H1 (cell line): ENCODE data around the gene ABCD1. TPM values are rescaled to one million over a fixed set of nuclear protein-coding genes. Genes with fewer than 3 reads are reported as not detected.

Experiments
- CTCF ChIA-PET: fragments of 300-600 bp; sonication (Branson Sonifier 250); formaldehyde crosslinking; loops from one replicate; lab custom pipeline; 2021; ENCODE audit not compliant: partially characterized antibody; lab: Charles Lee
- POLR2A ChIA-PET: fragments of 300-600 bp; sonication (Branson Sonifier 250); formaldehyde crosslinking; loops from one replicate; lab custom pipeline; 2021; ENCODE audit warnings: inconsistent platforms; ENCODE audit not compliant: partially characterized antibody; lab: Charles Lee
- DNase-seq, 2 experiments: peaks; one replicate each; pipeline versions ENCODE4 v3.0.0 to v3.0.0-alpha.2; 2010 to 2022; ENCODE audit warnings: low spot score in 2 of 2, low read depth in 1 of 2, mixed read lengths in 1 of 2
- FAIRE-seq: peaks from 2 replicates; lab custom pipeline; 2011; peaks lifted over from hg19 to GRCh38; lab: Jason Lieb, UNC
- H2AFZ ChIP-seq: 2 replicates; pipeline ENCODE4 v1.8.1; 2012; ENCODE audit warnings: low read length, inconsistent platforms
- H2AK5ac ChIP-seq: 2 replicates; pipeline ENCODE4 v1.6.1; 2013; ENCODE audit warnings: low read depth, low read length
- H2BK120ac ChIP-seq: replicated peaks from 2 replicates; pipeline ENCODE3; 2013; ENCODE audit warnings: low read depth, low read length, inconsistent platforms
- H2BK12ac ChIP-seq: 2 replicates; pipeline ENCODE4 v1.6.1; 2013; ENCODE audit warnings: low read depth, low read length
- H2BK15ac ChIP-seq: 2 replicates; pipeline ENCODE4 v1.6.1; 2013; ENCODE audit warnings: low read length
- H2BK20ac ChIP-seq: 2 replicates; pipeline ENCODE4 v1.6.1; 2013; ENCODE audit warnings: low read length
- H2BK5ac ChIP-seq: 2 replicates; pipeline ENCODE4 v1.6.1; 2013; ENCODE audit warnings: low read depth, low read length
- H3K14ac ChIP-seq: 2 replicates; pipeline ENCODE4 v1.6.1; 2013; ENCODE audit warnings: inconsistent platforms; ENCODE audit not compliant: insufficient read length
- H3K18ac ChIP-seq: 2 replicates; pipeline ENCODE4 v1.6.1; 2013; ENCODE audit warnings: low read length; ENCODE audit errors: extremely low read depth
- H3K23ac ChIP-seq: 2 replicates; pipeline ENCODE4 v1.6.1; 2013; ENCODE audit warnings: inconsistent platforms; ENCODE audit not compliant: insufficient read length
- H3K23me2 ChIP-seq: 2 replicates; pipeline ENCODE4 v1.6.1; 2013; ENCODE audit warnings: low read depth, low read length
- H3K27ac ChIP-seq: 2 replicates; pipeline ENCODE4 v1.6.1; 2011; ENCODE audit warnings: low read depth, low read length, inconsistent platforms
- H3K27me3 ChIP-seq, 4 experiments: replicated peaks in 1 of 4; 1 replicate in 1 of 4; 2 replicates in 3 of 4; pipeline versions ENCODE4 v1.6.1 to v1.8.1; 2011 to 2013; ENCODE audit warnings: low read length in 3 of 4, mild to moderate bottlenecking in 3 of 4, inconsistent platforms in 2 of 4, mixed read lengths in 2 of 4, moderate library complexity in 1 of 4; ENCODE audit not compliant: control insufficient read depth in 3 of 4, insufficient read depth in 3 of 4; ENCODE audit errors: extremely low read depth in 1 of 4
- H3K36me3 ChIP-seq, 4 experiments: 2 replicates each; pipeline versions ENCODE4 v1.6.1 to v1.8.1; 2011 to 2013; ENCODE audit warnings: mild to moderate bottlenecking in 4 of 4, low read length in 3 of 4, moderate library complexity in 2 of 4, control low read depth in 1 of 4, inconsistent platforms in 1 of 4; ENCODE audit not compliant: insufficient read depth in 4 of 4, control insufficient read depth in 2 of 4
- H3K4ac ChIP-seq: replicated peaks from 2 replicates; pipeline ENCODE3; 2013; ENCODE audit warnings: low read length, low read depth, mixed read lengths, inconsistent platforms; ENCODE audit not compliant: insufficient read length
- H3K4me1 ChIP-seq, 4 experiments: replicated peaks in 1 of 4; 1 replicate in 1 of 4; 2 replicates in 3 of 4; pipeline versions ENCODE4 v1.6.1 to v1.8.1; 2011 to 2013; ENCODE audit warnings: low read length in 3 of 4, inconsistent platforms in 2 of 4, mixed read lengths in 1 of 4; ENCODE audit not compliant: insufficient read depth in 4 of 4, control insufficient read depth in 3 of 4
- H3K4me2 ChIP-seq, 2 experiments: 2 replicates each; pipeline versions ENCODE4 v1.6.1 to v1.8.1; 2011 to 2013; ENCODE audit warnings: low read depth in 2 of 2, low read length in 2 of 2, control low read depth in 1 of 2, inconsistent platforms in 1 of 2, mild to moderate bottlenecking in 1 of 2; ENCODE audit not compliant: insufficient read depth in 1 of 2
- H3K4me3 ChIP-seq, 4 experiments: fragments of 200-600, 300-600 bp in 1 of 4; sonication (generic), shearing (Covaris generic), sonication (Bioruptor Twin) in 1 of 4; 2 replicates each; pipeline versions ENCODE4 v1.5.1 to v1.8.1; 2011 to 2016; ENCODE audit warnings: low read length in 4 of 4, low read depth in 3 of 4, control low read depth in 2 of 4, inconsistent platforms in 2 of 4, mild to moderate bottlenecking in 2 of 4, mixed read lengths in 1 of 4, moderate library complexity in 1 of 4; ENCODE audit not compliant: insufficient read depth in 2 of 4; ENCODE audit errors: extremely low read depth in 1 of 4
- H3K56ac ChIP-seq: replicated peaks from 2 replicates; pipeline ENCODE3; 2013; ENCODE audit warnings: low read depth, mild to moderate bottlenecking, mixed read lengths, low read length, inconsistent platforms; ENCODE audit not compliant: insufficient read length
- H3K79me1 ChIP-seq: 2 replicates; pipeline ENCODE4 v1.6.1; 2013; ENCODE audit warnings: low read depth, low read length, control low read depth
- H3K79me2 ChIP-seq, 2 experiments: 2 replicates each; pipeline versions ENCODE4 v1.6.1 to v1.8.1; 2012 to 2013; ENCODE audit warnings: low read length in 2 of 2, mild to moderate bottlenecking in 2 of 2, inconsistent platforms in 1 of 2; ENCODE audit not compliant: insufficient read depth in 2 of 2, control insufficient read depth in 1 of 2
- H3K9ac ChIP-seq, 4 experiments: replicated peaks in 1 of 4; 1 replicate in 1 of 4; 2 replicates in 3 of 4; pipeline versions ENCODE4 v1.6.1 to v1.8.1; 2011 to 2013; ENCODE audit warnings: low read depth in 3 of 4, low read length in 3 of 4, control low read depth in 2 of 4, mild to moderate bottlenecking in 2 of 4, moderate library complexity in 2 of 4, inconsistent platforms in 1 of 4; ENCODE audit errors: extremely low read depth in 1 of 4
- H3K9me3 ChIP-seq, 2 experiments: 2 replicates each; pipeline versions ENCODE4 v1.6.1 to v1.8.1; 2012 to 2013; ENCODE audit warnings: mild to moderate bottlenecking in 2 of 2, moderate library complexity in 2 of 2, control low read depth in 1 of 2, inconsistent platforms in 1 of 2, low read depth in 1 of 2, low read length in 1 of 2, mixed read lengths in 1 of 2; ENCODE audit not compliant: insufficient read depth in 2 of 2
- H4K20me1 ChIP-seq, 2 experiments: replicated peaks in 1 of 2; 2 replicates each; pipeline versions ENCODE3 to v1.8.1; 2011 to 2013; ENCODE audit warnings: inconsistent platforms in 2 of 2, low read length in 2 of 2, mild to moderate bottlenecking in 1 of 2; ENCODE audit not compliant: insufficient read depth in 2 of 2, control insufficient read depth in 1 of 2
- H4K5ac ChIP-seq: 2 replicates; pipeline ENCODE4 v1.6.1; 2013; ENCODE audit warnings: low read length, low read depth, mixed read lengths, inconsistent platforms; ENCODE audit not compliant: insufficient read length
- H4K8ac ChIP-seq: 2 replicates; pipeline ENCODE4 v1.8.0; 2013; ENCODE audit warnings: mild to moderate bottlenecking, moderate library complexity, low read length, inconsistent platforms; ENCODE audit not compliant: insufficient read depth; ENCODE audit errors: extremely low read depth
- H4K91ac ChIP-seq: replicated peaks from 2 replicates; pipeline ENCODE3; 2013; ENCODE audit warnings: low read length, mixed read lengths, inconsistent platforms; ENCODE audit not compliant: insufficient read length
- CEBPB ChIP-seq: IDR thresholded peaks from 2 replicates; pipeline ENCODE4 v1.6.1; 2012; ENCODE audit warnings: low read depth, low read length
- SIN3A ChIP-seq, 2 experiments: IDR thresholded peaks in 1 of 2; conservative IDR thresholded peaks in 1 of 2; 2 replicates each; pipeline ENCODE4 v1.6.1; 2011 to 2012; ENCODE audit warnings: low read length in 2 of 2, improper control_type of control experiment in 1 of 2, low read depth in 1 of 2, mild to moderate bottlenecking in 1 of 2
- WGBS, 2 experiments: shearing (Covaris generic) in 1 of 2; methylation state at CpG; one replicate each; pipeline versions ENCODE4 v1.1.6 to v1.1.7; 2013 to 2015; ENCODE audit warnings: low lambda C conversion rate in 2 of 2, mixed read lengths in 2 of 2, inconsistent platforms in 1 of 2, low coverage in 1 of 2, missing lambda C conversion rate in 1 of 2; ENCODE audit not compliant: insufficient replicate concordance in 2 of 2, insufficient coverage in 1 of 2, insufficient read length in 1 of 2; ENCODE audit errors: extremely low coverage in 1 of 2, missing lambda C conversion rate in 1 of 2; 5-methylcytosine and 5-hydroxymethylcytosine counted together
- polyA plus RNA-seq, 7 experiments: library from polyadenylated mRNA; depleted of rRNA in 3 of 7; stranded (reverse) in 5 of 7; unstranded in 2 of 7; fragments of >200 nt in 5 of 7; fragments of 200-250 nt in 2 of 7; gene quantifications; 1 replicate in 5 of 7; 2 replicates in 1 of 7; 4 replicates in 1 of 7; pipeline versions ENCODE4 v1.2.1 to v1.2.3, GENCODE V29; 2011 to 2013; ENCODE audit warnings: missing spikeins in 2 of 7, mixed read lengths in 2 of 7
- total RNA-seq: library from RNA; stranded (reverse); fragmentation: NEBNext Ultra II Directional; extraction: Animal tissue kit (Norgen Biotek cat#: 25700); gene quantifications from 2 replicates; pipeline ENCODE4 v1.2.1, GENCODE V29; 2021

ABCD1 gene
- total and polyA plus RNA-seq, 2 of the 8 experiments (the other 6 are each of a cell fraction or from before 2014, with no cell fraction given) = 3.1 to 6.6 TPM

DNA sequence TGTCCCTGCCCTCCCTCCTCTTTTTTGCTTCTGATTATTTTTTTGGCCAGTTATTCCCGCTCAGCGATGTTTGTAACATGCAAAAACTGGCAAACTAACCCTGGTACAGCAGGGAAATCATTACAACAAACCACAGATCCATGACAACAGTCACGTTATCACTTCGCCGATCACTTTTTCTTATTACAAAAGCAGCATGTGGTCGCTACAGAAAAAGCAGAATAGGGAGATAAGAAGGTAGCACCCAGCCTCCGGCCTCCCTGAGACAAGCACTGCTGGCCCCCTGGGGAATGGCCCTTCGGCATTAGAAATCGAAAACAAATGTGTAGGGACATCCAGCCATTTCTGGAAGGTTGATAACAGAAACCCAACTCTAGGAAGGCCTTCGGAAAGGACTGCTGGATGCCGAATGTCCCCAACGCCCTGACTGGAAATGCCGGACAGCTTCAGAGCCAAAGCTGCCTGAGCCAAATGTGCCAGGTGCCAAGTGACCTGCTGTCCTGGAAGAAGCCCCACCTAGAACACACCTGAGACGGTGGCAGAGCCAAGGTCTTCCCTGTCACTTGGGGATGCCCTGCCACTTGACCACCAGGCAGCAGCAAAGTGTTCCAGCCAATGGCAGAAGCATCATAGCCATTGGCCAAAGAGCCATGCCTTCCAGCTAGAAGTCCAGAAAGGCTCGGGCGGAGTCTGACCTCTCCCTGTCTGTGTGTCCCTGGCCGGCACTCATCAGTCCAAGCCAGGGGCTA is 66.6 kb downstream of the ABCD1 start:
- CTCF ChIA-PET = interaction anchor here (3.0 kb wide), 1 partner anchor 9 kb away, joined by 14 read pairs; no protein-coding TSS in a partner anchor
- H2BK120ac ChIP-seq = no peak overlapping the region
- H3K56ac ChIP-seq = no peak overlapping the region
- H4K5ac ChIP-seq = no peak overlapping the region
- peaks cover 0 to 6% of the 10 kb centered on the region in 2 experiments for H4K20me1 ChIP-seq
- no peak overlapping the region for H3K4me3 ChIP-seq
- no peak overlapping the region for H3K27ac ChIP-seq
- H2AFZ ChIP-seq = no peak overlapping the region
- FAIRE-seq = no peak
- H2BK20ac ChIP-seq = no peak overlapping the region
- no peak for DNase-seq
- H3K23me2 ChIP-seq = peaks cover 2% of the 10 kb centered on the region; the same call in 1 of the 2 replicates
- no peak overlapping the region for H2BK12ac ChIP-seq
- H2AK5ac ChIP-seq = no peak overlapping the region
- H3K4me2 ChIP-seq = no peak overlapping the region
- H3K18ac ChIP-seq = no peak overlapping the region
- peaks cover 0 to 17% (median 5%) of the 10 kb centered on the region in 4 experiments; a peak in 4 of 7 replicates for H3K4me1 ChIP-seq
- peaks cover 0 to 34% of the 10 kb centered on the region in 2 experiments; a peak in 1 of 4 replicates for H3K79me2 ChIP-seq
- H4K8ac ChIP-seq = no peak overlapping the region
- no peak overlapping the region for H3K9ac ChIP-seq
- H3K27me3 ChIP-seq = no peaks in the 10 kb centered on the region
- H3K79me1 ChIP-seq = no peaks in the 10 kb centered on the region; the same call in none of the 2 replicates
- POLR2A ChIA-PET = interaction anchor here (1.4 to 1.6 kb wide), 2 partner anchors 9 to 10 kb away, joined by 3 read pairs; no protein-coding TSS in a partner anchor
- H3K36me3 ChIP-seq = peaks cover 0 to 10% (median 0%) of the 10 kb centered on the region in 4 experiments; a peak in 3 of 8 replicates
- whole genome bisulfite sequencing, 2 experiments = 91% methylated on average over 15 of the region's 17 CpGs; no CpG with 5 or more reads in 1 of the 2 experiments
- no peaks in the 10 kb centered on the region for H3K9me3 ChIP-seq
- no peak overlapping the region for H2BK5ac ChIP-seq
- no peak overlapping the region for H3K14ac ChIP-seq
- no peak overlapping the region for H3K4ac ChIP-seq
- H3K23ac ChIP-seq = no peak overlapping the region
- H4K91ac ChIP-seq = no peak overlapping the region
- no peak overlapping the region for H2BK15ac ChIP-seq
- TF ChIP-seq CEBPB (no peak), SIN3A (conservative IDR thresholded peaks at IDR 0.05 in 1 of 2, IDR thresholded peaks at IDR 0.05 in 1 of 2; ENCODE audit: low read depth in 1 of 2, low read length in 2 of 2) (no peak)
